Inflammatory macrophage (primary cell): ENCODE data around the gene PLLP.

Experiments
- DNase-seq, 2 donors: peaks; one replicate each; pipeline ENCODE4 v3.0.0-alpha.2; 2020 to 2022

The PLLP gene

DNA sequence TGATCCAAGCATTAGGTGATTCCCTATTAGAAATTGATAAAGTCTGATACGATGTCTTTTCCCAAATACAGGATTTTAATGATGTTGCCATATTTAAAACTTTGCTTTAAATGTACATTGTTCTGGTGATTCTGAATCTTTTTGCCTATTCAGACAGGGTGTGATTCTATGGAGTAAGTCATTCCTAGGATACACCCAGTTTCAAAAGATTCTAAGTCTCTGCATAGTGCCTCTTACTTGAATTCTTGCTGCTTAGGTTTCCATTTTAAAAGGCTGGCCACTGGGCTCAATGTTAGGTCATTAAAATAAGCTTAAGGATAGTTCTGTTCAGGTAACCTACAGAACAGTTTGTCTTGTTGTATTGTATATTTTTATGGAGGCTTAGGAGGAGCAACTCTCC is 61.4 kb downstream of the PLLP start:
- DNase-seq: no peak

GRCh38 chr16:57216968-57217367 is 67.5 kb downstream of the PLLP start:
- DNase-seq: no peak

- no peak for DNase-seq
Observed at GRCh38 chr16:57213462-57213861, 71.0 kb downstream of the PLLP start.

- no peak for DNase-seq
Observed at GRCh38 chr16:57209780-57210179, 74.7 kb downstream of the PLLP start.

- no peak for DNase-seq
Observed at GRCh38 chr16:57208926-57209325, 75.5 kb downstream of the PLLP start.
